HepG2 (cell line): Measurements from ENCODE around the gene CFAP221. TPM values are rescaled to one million over a fixed set of nuclear protein-coding genes. Genes with fewer than 3 reads are reported as not detected.

ENCODE experiments used
- BHLHE40 ChIP-seq: IDR thresholded peaks from 2 replicates; pipeline ENCODE4 v1.6.1; 2011; ENCODE audit warnings: low read length, improper control_type of control experiment
- HOXA9 ChIP-seq: sonication (generic); formaldehyde crosslinking; IDR thresholded peaks from 2 replicates; pipeline ENCODE4 v1.8.1; 2022; ENCODE audit warnings: missing genetic modification reagents, mild to moderate bottlenecking, moderate library complexity, borderline replicate concordance
- MBD4 ChIP-seq: IDR thresholded peaks from 2 replicates; pipeline ENCODE4 v1.6.1; 2012; ENCODE audit warnings: low read length, inconsistent platforms, borderline replicate concordance
- NFIC ChIP-seq: IDR thresholded peaks from 2 replicates; pipeline ENCODE4 v1.6.1; 2012; ENCODE audit warnings: mild to moderate bottlenecking, low read length, inconsistent platforms
- SNAI1 ChIP-seq: sonication (generic); formaldehyde crosslinking; IDR thresholded peaks from 2 replicates; pipeline ENCODE4 v1.5.0; 2020; ENCODE audit warnings: mild to moderate bottlenecking, missing genetic modification reagents, borderline replicate concordance
- TAF1 ChIP-seq: sonication (generic); formaldehyde crosslinking; IDR thresholded peaks from 2 replicates; pipeline ENCODE4 v1.4.0; 2020; ENCODE audit warnings: missing genetic modification reagents
- ZFP36L1 ChIP-seq: sonication (generic); formaldehyde crosslinking; IDR thresholded peaks from 2 replicates; pipeline ENCODE4 v1.8.0; 2022; ENCODE audit warnings: mild to moderate bottlenecking, missing genetic modification reagents, moderate library complexity
- ZKSCAN8 ChIP-seq: IDR thresholded peaks from 2 replicates; pipeline ENCODE4 v1.6.1; 2016; ENCODE audit warnings: borderline replicate concordance, missing genetic modification reagents, missing compliant biosample characterization
- ZNF232 ChIP-seq: sonication (generic); formaldehyde crosslinking; IDR thresholded peaks from 2 replicates; pipeline ENCODE4 v1.4.0; 2020; ENCODE audit warnings: missing genetic modification reagents, borderline replicate concordance
- ZNF3 ChIP-seq: IDR thresholded peaks from 2 replicates; pipeline ENCODE4 v1.7.0; 2017; ENCODE audit warnings: inconsistent platforms
- ZNF563 ChIP-seq: sonication (generic); formaldehyde crosslinking; IDR thresholded peaks from 2 replicates; pipeline ENCODE4 v1.8.0; 2022; ENCODE audit warnings: mild to moderate bottlenecking, moderate library complexity, missing genetic modification reagents
- ZNF619 ChIP-seq: sonication (generic); formaldehyde crosslinking; IDR thresholded peaks from 2 replicates; pipeline ENCODE4 v1.4.0; 2020; ENCODE audit warnings: mild to moderate bottlenecking, missing genetic modification reagents
- ZNF670 ChIP-seq: sonication (generic); formaldehyde crosslinking; IDR thresholded peaks from 2 replicates; pipeline ENCODE4 v1.8.0; 2022; ENCODE audit warnings: mild to moderate bottlenecking, missing genetic modification reagents, borderline replicate concordance
- ZNF775 ChIP-seq: sonication (generic); formaldehyde crosslinking; IDR thresholded peaks from 2 replicates; pipeline ENCODE4 v1.4.0; 2020; ENCODE audit warnings: missing genetic modification reagents, mild to moderate bottlenecking, moderate library complexity, borderline replicate concordance
- ZNF780A ChIP-seq: sonication (generic); formaldehyde crosslinking; IDR thresholded peaks from 2 replicates; pipeline ENCODE4 v1.8.0; 2022; ENCODE audit warnings: mild to moderate bottlenecking, missing genetic modification reagents, moderate library complexity
- polyA plus RNA-seq, 8 experiments: library from polyadenylated mRNA; depleted of rRNA in 3 of 8; stranded (reverse) in 7 of 8; unstranded in 1 of 8; fragments of >200 nt; fragmentation: Illumina TruSeq in 4 of 8; extraction: Trizol in 4 of 8; gene quantifications; 2 replicates each; pipeline versions ENCODE4 v1.2.1 to v1.2.3, GENCODE V29; 2011 to 2016; ENCODE audit warnings: low read depth in 4 of 8, missing spikeins in 1 of 8, mixed read lengths in 1 of 8; ENCODE audit not compliant: insufficient read depth in 1 of 8
- total RNA-seq, 5 experiments: library from RNA; depleted of rRNA; stranded (reverse); fragments of >200 nt; fragmentation: Illumina TruSeq; extraction: Trizol; gene quantifications; 2 replicates each; pipeline ENCODE4 v1.2.3, GENCODE V29; 2016; ENCODE audit warnings: low read depth in 1 of 5
- TF ChIP-seq, protein P1 (sequence below): IDR thresholded peaks from 2 replicates; pipeline ENCODE4 v1.6.1; 2016; ENCODE audit warnings: missing biosample characterization, missing genetic modification reagents, low read depth
- TF ChIP-seq, protein P2 (sequence below): sonication (generic); formaldehyde crosslinking; IDR thresholded peaks from 2 replicates; pipeline ENCODE4; 2020; ENCODE audit warnings: missing genetic modification reagents, mild to moderate bottlenecking, borderline replicate concordance
- TF ChIP-seq, protein P3 (sequence below): sonication (generic); formaldehyde crosslinking; IDR thresholded peaks from 2 replicates; pipeline ENCODE4 v1.5.1; 2020; ENCODE audit warnings: missing genetic modification reagents, mild to moderate bottlenecking, borderline replicate concordance
- TF ChIP-seq, protein P4 (sequence below): sonication (generic); formaldehyde crosslinking; IDR thresholded peaks from 2 replicates; pipeline ENCODE4 v1.5.1; 2020; ENCODE audit warnings: mild to moderate bottlenecking, missing genetic modification reagents, moderate library complexity
- TF ChIP-seq, protein P5 (sequence below): sonication (generic); formaldehyde crosslinking; IDR thresholded peaks from 2 replicates; pipeline ENCODE4 v1.4.0; 2020; ENCODE audit warnings: mild to moderate bottlenecking, missing genetic modification reagents
- TF ChIP-seq, protein P6 (sequence below): sonication (generic); formaldehyde crosslinking; IDR thresholded peaks from 2 replicates; pipeline ENCODE4 v1.8.0; 2022; ENCODE audit warnings: low read depth, missing genetic modification reagents

The CFAP221 gene
- total and polyA plus RNA-seq, 2 of the 13 experiments (the other 11 are each of a cell fraction or from before 2014, with no cell fraction given) = not detected

DNA sequence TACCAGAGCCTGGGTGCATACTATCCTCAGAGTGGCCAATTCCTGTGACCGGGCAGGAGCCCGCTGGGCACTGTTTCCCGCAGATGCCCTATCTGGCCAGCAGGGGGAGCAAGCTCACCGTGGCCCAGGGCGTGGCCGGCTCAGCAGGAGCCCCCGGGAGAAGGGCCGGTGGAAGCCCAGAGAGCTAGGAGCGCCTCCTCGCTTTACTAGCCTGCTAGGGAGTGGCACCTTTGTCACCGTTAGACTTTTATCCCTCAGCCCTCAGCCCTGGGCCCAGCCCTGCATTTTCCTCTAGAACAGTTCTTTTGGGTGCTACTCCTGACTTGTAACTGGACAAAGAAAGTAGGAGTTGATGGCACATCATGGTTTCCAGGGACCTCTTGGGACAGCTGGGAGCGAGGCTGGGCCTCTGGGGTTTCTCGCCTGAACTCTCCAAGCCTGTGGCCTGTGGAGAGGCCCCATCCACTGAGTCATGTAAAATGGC, 158.7 kb downstream of the CFAP221 start (continued):
- TF ChIP-seq, protein P1, sequence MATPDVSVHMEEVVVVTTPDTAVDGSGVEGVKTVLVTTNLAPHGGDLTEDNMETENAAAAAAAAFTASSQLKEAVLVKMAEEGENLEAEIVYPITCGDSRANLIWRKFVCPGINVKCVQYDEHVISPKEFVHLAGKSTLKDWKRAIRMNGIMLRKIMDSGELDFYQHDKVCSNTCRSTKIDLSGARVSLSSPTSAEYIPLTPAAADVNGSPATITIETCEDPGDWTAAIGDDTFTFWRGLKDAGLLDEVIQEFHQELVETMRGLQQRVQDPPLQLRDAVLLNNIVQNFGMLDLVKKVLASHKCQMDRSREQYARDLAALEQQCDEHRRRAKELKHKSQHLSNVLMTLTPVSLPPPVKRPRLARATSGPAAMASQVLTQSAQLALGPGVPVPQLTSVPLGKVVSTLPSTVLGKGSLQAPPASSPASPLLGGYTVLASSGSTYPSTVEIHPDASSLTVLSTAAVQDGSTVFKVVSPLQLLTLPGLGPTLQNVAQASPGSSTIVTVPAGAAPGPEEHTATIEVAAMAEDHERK (CRISPR knock-in tag) = no peak
- TF ChIP-seq BHLHE40 = 0 out of 2 replicates have a peak, but pooled peaks have one; percentile 37
- TF ChIP-seq NFIC = no peak
- TF ChIP-seq, protein P2, sequence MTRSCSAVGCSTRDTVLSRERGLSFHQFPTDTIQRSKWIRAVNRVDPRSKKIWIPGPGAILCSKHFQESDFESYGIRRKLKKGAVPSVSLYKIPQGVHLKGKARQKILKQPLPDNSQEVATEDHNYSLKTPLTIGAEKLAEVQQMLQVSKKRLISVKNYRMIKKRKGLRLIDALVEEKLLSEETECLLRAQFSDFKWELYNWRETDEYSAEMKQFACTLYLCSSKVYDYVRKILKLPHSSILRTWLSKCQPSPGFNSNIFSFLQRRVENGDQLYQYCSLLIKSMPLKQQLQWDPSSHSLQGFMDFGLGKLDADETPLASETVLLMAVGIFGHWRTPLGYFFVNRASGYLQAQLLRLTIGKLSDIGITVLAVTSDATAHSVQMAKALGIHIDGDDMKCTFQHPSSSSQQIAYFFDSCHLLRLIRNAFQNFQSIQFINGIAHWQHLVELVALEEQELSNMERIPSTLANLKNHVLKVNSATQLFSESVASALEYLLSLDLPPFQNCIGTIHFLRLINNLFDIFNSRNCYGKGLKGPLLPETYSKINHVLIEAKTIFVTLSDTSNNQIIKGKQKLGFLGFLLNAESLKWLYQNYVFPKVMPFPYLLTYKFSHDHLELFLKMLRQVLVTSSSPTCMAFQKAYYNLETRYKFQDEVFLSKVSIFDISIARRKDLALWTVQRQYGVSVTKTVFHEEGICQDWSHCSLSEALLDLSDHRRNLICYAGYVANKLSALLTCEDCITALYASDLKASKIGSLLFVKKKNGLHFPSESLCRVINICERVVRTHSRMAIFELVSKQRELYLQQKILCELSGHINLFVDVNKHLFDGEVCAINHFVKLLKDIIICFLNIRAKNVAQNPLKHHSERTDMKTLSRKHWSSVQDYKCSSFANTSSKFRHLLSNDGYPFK (CRISPR knock-in tag) = peak; percentile 71; the same call in 1 of the 2 replicates
- TF ChIP-seq ZNF3 (CRISPR knock-in tag) = no peak; the same call in 1 of the 2 replicates
- TF ChIP-seq, protein P3, sequence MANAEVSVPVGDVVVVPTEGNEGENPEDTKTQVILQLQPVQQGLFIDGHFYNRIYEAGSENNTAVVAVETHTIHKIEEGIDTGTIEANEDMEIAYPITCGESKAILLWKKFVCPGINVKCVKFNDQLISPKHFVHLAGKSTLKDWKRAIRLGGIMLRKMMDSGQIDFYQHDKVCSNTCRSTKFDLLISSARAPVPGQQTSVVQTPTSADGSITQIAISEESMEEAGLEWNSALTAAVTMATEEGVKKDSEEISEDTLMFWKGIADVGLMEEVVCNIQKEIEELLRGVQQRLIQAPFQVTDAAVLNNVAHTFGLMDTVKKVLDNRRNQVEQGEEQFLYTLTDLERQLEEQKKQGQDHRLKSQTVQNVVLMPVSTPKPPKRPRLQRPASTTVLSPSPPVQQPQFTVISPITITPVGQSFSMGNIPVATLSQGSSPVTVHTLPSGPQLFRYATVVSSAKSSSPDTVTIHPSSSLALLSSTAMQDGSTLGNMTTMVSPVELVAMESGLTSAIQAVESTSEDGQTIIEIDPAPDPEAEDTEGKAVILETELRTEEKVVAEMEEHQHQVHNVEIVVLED (CRISPR knock-in tag) = no peak; the same call in 1 of the 2 replicates
- no peak for TF ChIP-seq TAF1 (CRISPR knock-in tag)
- TF ChIP-seq ZFP36L1 (CRISPR knock-in tag) = no peak
- TF ChIP-seq ZNF619 (CRISPR knock-in tag) = no peak
- TF ChIP-seq, protein P4, sequence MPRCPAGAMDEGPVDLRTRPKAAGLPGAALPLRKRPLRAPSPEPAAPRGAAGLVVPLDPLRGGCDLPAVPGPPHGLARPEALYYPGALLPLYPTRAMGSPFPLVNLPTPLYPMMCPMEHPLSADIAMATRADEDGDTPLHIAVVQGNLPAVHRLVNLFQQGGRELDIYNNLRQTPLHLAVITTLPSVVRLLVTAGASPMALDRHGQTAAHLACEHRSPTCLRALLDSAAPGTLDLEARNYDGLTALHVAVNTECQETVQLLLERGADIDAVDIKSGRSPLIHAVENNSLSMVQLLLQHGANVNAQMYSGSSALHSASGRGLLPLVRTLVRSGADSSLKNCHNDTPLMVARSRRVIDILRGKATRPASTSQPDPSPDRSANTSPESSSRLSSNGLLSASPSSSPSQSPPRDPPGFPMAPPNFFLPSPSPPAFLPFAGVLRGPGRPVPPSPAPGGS (CRISPR knock-in tag) = peak; percentile 46
- TF ChIP-seq ZNF775 (CRISPR knock-in tag) = no peak
- TF ChIP-seq SNAI1 (CRISPR knock-in tag) = no peak
- no peak for TF ChIP-seq HOXA9
- TF ChIP-seq ZNF780A (CRISPR knock-in tag) = no peak
- no peak for TF ChIP-seq ZNF563 (CRISPR knock-in tag)
- peak; percentile 50; the same call in 1 of the 2 replicates for TF ChIP-seq ZKSCAN8
- TF ChIP-seq ZNF232 (CRISPR knock-in tag) = no peak
- no peak for TF ChIP-seq ZNF670 (CRISPR knock-in tag)
- TF ChIP-seq, protein P5, sequence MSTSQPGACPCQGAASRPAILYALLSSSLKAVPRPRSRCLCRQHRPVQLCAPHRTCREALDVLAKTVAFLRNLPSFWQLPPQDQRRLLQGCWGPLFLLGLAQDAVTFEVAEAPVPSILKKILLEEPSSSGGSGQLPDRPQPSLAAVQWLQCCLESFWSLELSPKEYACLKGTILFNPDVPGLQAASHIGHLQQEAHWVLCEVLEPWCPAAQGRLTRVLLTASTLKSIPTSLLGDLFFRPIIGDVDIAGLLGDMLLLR (CRISPR knock-in tag) = no peak
- TF ChIP-seq MBD4 = no peak
- TF ChIP-seq, protein P6, sequence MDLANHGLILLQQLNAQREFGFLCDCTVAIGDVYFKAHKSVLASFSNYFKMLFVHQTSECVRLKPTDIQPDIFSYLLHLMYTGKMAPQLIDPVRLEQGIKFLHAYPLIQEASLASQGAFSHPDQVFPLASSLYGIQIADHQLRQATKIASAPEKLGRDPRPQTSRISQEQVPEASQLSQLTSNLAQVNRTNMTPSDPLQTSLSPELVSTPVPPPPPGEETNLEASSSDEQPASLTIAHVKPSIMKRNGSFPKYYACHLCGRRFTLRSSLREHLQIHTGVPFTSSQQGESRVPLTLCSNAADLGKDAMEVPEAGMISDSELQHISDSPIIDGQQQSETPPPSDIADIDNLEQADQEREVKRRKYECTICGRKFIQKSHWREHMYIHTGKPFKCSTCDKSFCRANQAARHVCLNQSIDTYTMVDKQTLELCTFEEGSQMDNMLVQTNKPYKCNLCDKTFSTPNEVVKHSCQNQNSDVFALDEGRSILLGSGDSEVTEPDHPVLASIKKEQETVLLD (CRISPR knock-in tag) = no peak
